ENCODE measurements around the gene NPAS4. TPM values are rescaled to one million over a fixed set of nuclear protein-coding genes. Genes with fewer than 3 reads are reported as not detected.

The NPAS4 gene
- total and polyA plus RNA-seq, 2 of the 13 experiments (the other 11 are each of a cell fraction or from before 2014, with no cell fraction given), result not detected

- no peaks in the 10 kb centered on the region for H3K36me3 ChIP-seq (replicated peaks in 1 of 2; ENCODE audit: control insufficient read depth in 1 of 2, insufficient read depth in 2 of 2, low read length in 2 of 2)
- no peaks in the 10 kb centered on the region; the same call in 1 of the 2 replicates for H4K20me1 ChIP-seq (ENCODE audit: insufficient read depth, low read length)
- H3K4me3 ChIP-seq (replicated peaks in 1 of 3; ENCODE audit: insufficient read depth in 1 of 3, low read depth in 2 of 3, low read length in 3 of 3), result peak within 1 kb of the TSS; percentile 64 to 75 (median 72)
- no peaks in the 10 kb centered on the region for H3K9me3 ChIP-seq (ENCODE audit: low read length)
- no peaks in the 10 kb centered on the region for H3K79me2 ChIP-seq (ENCODE audit: insufficient read depth, low read length)
- FAIRE-seq (no peak), DNase-seq (ENCODE audit: low spot score) (no peak), ATAC-seq (peak; percentile 63)
- in situ Hi-C loops (cut with HindIII; ENCODE audit: extremely low pct_ligation_motif_present, low pct_unique_long_range_greater_than_20kb) (no loop called here), intact Hi-C loops (cut with micrococcal nuclease; ENCODE audit: unreplicated experiment) (no loop called here)
- POLR2A ChIA-PET, result interaction anchor here (0.8 to 2.1 kb wide), 3 partner anchors 23 to 59 kb away, joined by 3 to 6 read pairs (median 5); partner anchors contain the start of gene RIN1
- peaks cover 0 to 7% of the 10 kb centered on the region in 2 experiments; a peak in 1 of 5 replicates for H3K27me3 ChIP-seq (ENCODE audit: control insufficient read depth in 1 of 2, insufficient read depth in 2 of 2, low read length in 2 of 2)
- CTCF ChIA-PET (ENCODE audit: low intra/inter-chr PET ratio, low total read pairs), result no interaction called here
- peaks cover 31% of the 10 kb centered on the region for H3K4me1 ChIP-seq (ENCODE audit: insufficient read depth, low read length)
- H3K4me2 ChIP-seq (ENCODE audit: low read depth, low read length), result peak within 1 kb of the TSS; percentile 92
- H3K9ac ChIP-seq (ENCODE audit: insufficient read depth, low read depth, low read length), result peak within 1 kb of the TSS; percentile 71
- WGBS (ENCODE audit: low lambda C conversion rate), result 2% methylated on average over 13 of the region's 72 CpGs
- BruUV-seq (replicated peaks), result TSS peak; percentile 79
- H2AFZ ChIP-seq (ENCODE audit: low read length), result no peak within 1 kb of the TSS
- H3K27ac ChIP-seq (ENCODE audit: extremely low read length, insufficient read depth, low read length), result peak within 1 kb of the TSS; percentile 41
- TF ChIP-seq MIER3 (CRISPR knock-in tag; IDR thresholded peaks at IDR 0.05; ENCODE audit: borderline replicate concordance) (0 out of 2 replicates have a peak, but pooled peaks have one; percentile 20), RXRA (CRISPR knock-in tag; IDR thresholded peaks at IDR 0.05) (no peak), GPN1 (CRISPR knock-in tag; IDR thresholded peaks at IDR 0.05; ENCODE audit: borderline replicate concordance) (no peak), CTCF (CRISPR knock-in tag; IDR thresholded peaks at IDR 0.05) (peak; percentile 27; the same call in 1 of the 2 replicates), SP5 (CRISPR knock-in tag; IDR thresholded peaks at IDR 0.05; ENCODE audit: borderline replicate concordance, low read depth) (peak; percentile 29; the same call in 1 of the 2 replicates), ZNF746 (CRISPR knock-in tag; IDR thresholded peaks at IDR 0.05) (peak; percentile 35; the same call in 1 of the 2 replicates), AGO2 (optimal IDR thresholded peaks at IDR 0.05; ENCODE audit: low read depth, low read length) (peak; percentile 42), ZFP36L2 (CRISPR knock-in tag; IDR thresholded peaks at IDR 0.05) (no peak), ZNF724P (CRISPR knock-in tag; IDR thresholded peaks at IDR 0.05; ENCODE audit: borderline replicate concordance) (no peak), ZNF878 (CRISPR knock-in tag; IDR thresholded peaks at IDR 0.05) (no peak), ZSCAN9 (CRISPR knock-in tag; IDR thresholded peaks at IDR 0.05; ENCODE audit: borderline replicate concordance) (no peak), DMAP1 (CRISPR knock-in tag; IDR thresholded peaks at IDR 0.05) (0 out of 2 replicates have a peak, but pooled peaks have one; percentile 22)
- TF ChIP-seq, protein P1, sequence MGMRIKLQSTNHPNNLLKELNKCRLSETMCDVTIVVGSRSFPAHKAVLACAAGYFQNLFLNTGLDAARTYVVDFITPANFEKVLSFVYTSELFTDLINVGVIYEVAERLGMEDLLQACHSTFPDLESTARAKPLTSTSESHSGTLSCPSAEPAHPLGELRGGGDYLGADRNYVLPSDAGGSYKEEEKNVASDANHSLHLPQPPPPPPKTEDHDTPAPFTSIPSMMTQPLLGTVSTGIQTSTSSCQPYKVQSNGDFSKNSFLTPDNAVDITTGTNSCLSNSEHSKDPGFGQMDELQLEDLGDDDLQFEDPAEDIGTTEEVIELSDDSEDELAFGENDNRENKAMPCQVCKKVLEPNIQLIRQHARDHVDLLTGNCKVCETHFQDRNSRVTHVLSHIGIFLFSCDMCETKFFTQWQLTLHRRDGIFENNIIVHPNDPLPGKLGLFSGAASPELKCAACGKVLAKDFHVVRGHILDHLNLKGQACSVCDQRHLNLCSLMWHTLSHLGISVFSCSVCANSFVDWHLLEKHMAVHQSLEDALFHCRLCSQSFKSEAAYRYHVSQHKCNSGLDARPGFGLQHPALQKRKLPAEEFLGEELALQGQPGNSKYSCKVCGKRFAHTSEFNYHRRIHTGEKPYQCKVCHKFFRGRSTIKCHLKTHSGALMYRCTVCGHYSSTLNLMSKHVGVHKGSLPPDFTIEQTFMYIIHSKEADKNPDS (CRISPR knock-in tag; IDR thresholded peaks at IDR 0.05), result peak; percentile 32; the same call in 1 of the 2 replicates
- TF ChIP-seq, protein P2, sequence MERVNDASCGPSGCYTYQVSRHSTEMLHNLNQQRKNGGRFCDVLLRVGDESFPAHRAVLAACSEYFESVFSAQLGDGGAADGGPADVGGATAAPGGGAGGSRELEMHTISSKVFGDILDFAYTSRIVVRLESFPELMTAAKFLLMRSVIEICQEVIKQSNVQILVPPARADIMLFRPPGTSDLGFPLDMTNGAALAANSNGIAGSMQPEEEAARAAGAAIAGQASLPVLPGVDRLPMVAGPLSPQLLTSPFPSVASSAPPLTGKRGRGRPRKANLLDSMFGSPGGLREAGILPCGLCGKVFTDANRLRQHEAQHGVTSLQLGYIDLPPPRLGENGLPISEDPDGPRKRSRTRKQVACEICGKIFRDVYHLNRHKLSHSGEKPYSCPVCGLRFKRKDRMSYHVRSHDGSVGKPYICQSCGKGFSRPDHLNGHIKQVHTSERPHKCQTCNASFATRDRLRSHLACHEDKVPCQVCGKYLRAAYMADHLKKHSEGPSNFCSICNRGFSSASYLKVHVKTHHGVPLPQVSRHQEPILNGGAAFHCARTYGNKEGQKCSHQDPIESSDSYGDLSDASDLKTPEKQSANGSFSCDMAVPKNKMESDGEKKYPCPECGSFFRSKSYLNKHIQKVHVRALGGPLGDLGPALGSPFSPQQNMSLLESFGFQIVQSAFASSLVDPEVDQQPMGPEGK (CRISPR knock-in tag; IDR thresholded peaks at IDR 0.05), result peak; percentile 83
Measured at GRCh38 chr11:66371627-66372415, 49.0 kb upstream of the NPAS4 start, which contains the start of gene SLC29A2. Gene SLC29A2, minus strand, starts transcription at chr11:66371760. Its CDS starts 169 bp downstream, at chr11:66371591.

All from HepG2 (cell line).